ENCODE measurements around the gene MARK1. TPM values are rescaled to one million over a fixed set of nuclear protein-coding genes. Genes with fewer than 3 reads are reported as not detected.

Gene MARK1
- total RNA-seq, 1 experiment from 2014 or later: 17.8 TPM

- peaks cover 3% of the 10 kb centered on the region; the same call in 1 of the 2 replicates for H3K4me1 ChIP-seq (ENCODE audit: insufficient read depth, low read length)
- no peak overlapping the region for H3K4me3 Mint-ChIP-seq
- H2BK5ac ChIP-seq (ENCODE audit: insufficient read length, low read length): no peak overlapping the region
- no peak overlapping the region for H2BK15ac ChIP-seq (ENCODE audit: low read depth, low read length)
- no peak overlapping the region for H4K8ac ChIP-seq (replicated peaks; ENCODE audit: insufficient read length, low read depth, low read length)
- no peak overlapping the region for H3T11ph ChIP-seq (ENCODE audit: low read length)
- no peaks in the 10 kb centered on the region for H3K36me3 Mint-ChIP-seq (ENCODE audit: insufficient read depth in 1 of 3, low read depth in 3 of 3)
- no peak overlapping the region for H3K27ac Mint-ChIP-seq
- H3K79me1 ChIP-seq (ENCODE audit: insufficient read depth, low read depth, low read length, poor library complexity, severe bottlenecking): no peaks in the 10 kb centered on the region
- peaks cover 21 to 22% of the 10 kb centered on the region in 2 experiments for H3K4me1 Mint-ChIP-seq
- no peak for DNase-seq
- H3K9me3 Mint-ChIP-seq: no peaks in the 10 kb centered on the region
- H3K27ac ChIP-seq (ENCODE audit: insufficient read length, low read depth, low read length): no peak overlapping the region
- no peak overlapping the region for H3K4me2 ChIP-seq (ENCODE audit: insufficient read depth, insufficient read length, low read length)
- no peaks in the 10 kb centered on the region for H3K79me2 ChIP-seq (ENCODE audit: insufficient read depth, low read length)
- H3K23ac ChIP-seq (ENCODE audit: insufficient read length, low read depth, low read length): no peak overlapping the region
- H3K23me2 ChIP-seq (ENCODE audit: insufficient read length, low read depth, low read length, poor library complexity, severe bottlenecking): no peaks in the 10 kb centered on the region
- H4K5ac ChIP-seq (ENCODE audit: insufficient read length, low read depth, low read length): no peak overlapping the region
- no peak overlapping the region for H2BK20ac ChIP-seq (ENCODE audit: low read depth, low read length, poor library complexity, severe bottlenecking)
- no peaks in the 10 kb centered on the region for H3K9me3 ChIP-seq (ENCODE audit: control insufficient read depth, low read depth, low read length)
- no CpG with 5 or more reads among the region's 2 CpGs for WGBS (ENCODE audit: extremely low coverage, insufficient read length, low lambda C conversion rate)
- H3K27me3 ChIP-seq (ENCODE audit: insufficient read depth, low read length): no peaks in the 10 kb centered on the region
- H4K20me1 ChIP-seq (ENCODE audit: control insufficient read depth, insufficient read depth, insufficient read length): no peaks in the 10 kb centered on the region
- H3K56ac ChIP-seq (ENCODE audit: insufficient read length, low read depth, low read length): no peak overlapping the region
- TF ChIP-seq, protein P1, sequence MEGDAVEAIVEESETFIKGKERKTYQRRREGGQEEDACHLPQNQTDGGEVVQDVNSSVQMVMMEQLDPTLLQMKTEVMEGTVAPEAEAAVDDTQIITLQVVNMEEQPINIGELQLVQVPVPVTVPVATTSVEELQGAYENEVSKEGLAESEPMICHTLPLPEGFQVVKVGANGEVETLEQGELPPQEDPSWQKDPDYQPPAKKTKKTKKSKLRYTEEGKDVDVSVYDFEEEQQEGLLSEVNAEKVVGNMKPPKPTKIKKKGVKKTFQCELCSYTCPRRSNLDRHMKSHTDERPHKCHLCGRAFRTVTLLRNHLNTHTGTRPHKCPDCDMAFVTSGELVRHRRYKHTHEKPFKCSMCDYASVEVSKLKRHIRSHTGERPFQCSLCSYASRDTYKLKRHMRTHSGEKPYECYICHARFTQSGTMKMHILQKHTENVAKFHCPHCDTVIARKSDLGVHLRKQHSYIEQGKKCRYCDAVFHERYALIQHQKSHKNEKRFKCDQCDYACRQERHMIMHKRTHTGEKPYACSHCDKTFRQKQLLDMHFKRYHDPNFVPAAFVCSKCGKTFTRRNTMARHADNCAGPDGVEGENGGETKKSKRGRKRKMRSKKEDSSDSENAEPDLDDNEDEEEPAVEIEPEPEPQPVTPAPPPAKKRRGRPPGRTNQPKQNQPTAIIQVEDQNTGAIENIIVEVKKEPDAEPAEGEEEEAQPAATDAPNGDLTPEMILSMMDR (conservative IDR thresholded peaks at IDR 0.05): no peak
- no peak overlapping the region for H2AK5ac ChIP-seq (ENCODE audit: insufficient read length, low read length)
- H3K9ac ChIP-seq (ENCODE audit: extremely low read depth, insufficient read length, low read length): no peak overlapping the region
- H2AFZ ChIP-seq (ENCODE audit: low read length): no peak overlapping the region
- no peak overlapping the region for H2BK120ac ChIP-seq (ENCODE audit: low read depth, low read length, poor library complexity, severe bottlenecking)
- H3K4ac ChIP-seq (ENCODE audit: low read depth, low read length): no peak overlapping the region
- no peaks in the 10 kb centered on the region; the same call in 1 of the 2 replicates for H3K27me3 Mint-ChIP-seq (ENCODE audit: low read depth)
- no peak overlapping the region for H2BK12ac ChIP-seq (ENCODE audit: insufficient read length, low read depth, low read length)
- H3K18ac ChIP-seq (ENCODE audit: insufficient read length, low read depth, low read length): no peak overlapping the region
- no peak overlapping the region for H3K14ac ChIP-seq (ENCODE audit: insufficient read depth, low read length)
- no peak overlapping the region for H4K91ac ChIP-seq (ENCODE audit: insufficient read length, low read depth, low read length)
Measured at GRCh38 chr1:220514256-220514655, 13.7 kb upstream of the MARK1 start.
